Measurements from ENCODE around the gene MMADHC. TPM values are rescaled to one million over a fixed set of nuclear protein-coding genes. Genes with fewer than 3 reads are reported as not detected.
"Not testable (repeated sequence)": the region's sequence is repeated elsewhere in the genome, so short reads cannot be mapped to it uniquely, and the experiment has no call there.

MMADHC gene
- total RNA-seq, 3 donors from 2014 or later = 84.2 to 111 (median 109) TPM

DNA sequence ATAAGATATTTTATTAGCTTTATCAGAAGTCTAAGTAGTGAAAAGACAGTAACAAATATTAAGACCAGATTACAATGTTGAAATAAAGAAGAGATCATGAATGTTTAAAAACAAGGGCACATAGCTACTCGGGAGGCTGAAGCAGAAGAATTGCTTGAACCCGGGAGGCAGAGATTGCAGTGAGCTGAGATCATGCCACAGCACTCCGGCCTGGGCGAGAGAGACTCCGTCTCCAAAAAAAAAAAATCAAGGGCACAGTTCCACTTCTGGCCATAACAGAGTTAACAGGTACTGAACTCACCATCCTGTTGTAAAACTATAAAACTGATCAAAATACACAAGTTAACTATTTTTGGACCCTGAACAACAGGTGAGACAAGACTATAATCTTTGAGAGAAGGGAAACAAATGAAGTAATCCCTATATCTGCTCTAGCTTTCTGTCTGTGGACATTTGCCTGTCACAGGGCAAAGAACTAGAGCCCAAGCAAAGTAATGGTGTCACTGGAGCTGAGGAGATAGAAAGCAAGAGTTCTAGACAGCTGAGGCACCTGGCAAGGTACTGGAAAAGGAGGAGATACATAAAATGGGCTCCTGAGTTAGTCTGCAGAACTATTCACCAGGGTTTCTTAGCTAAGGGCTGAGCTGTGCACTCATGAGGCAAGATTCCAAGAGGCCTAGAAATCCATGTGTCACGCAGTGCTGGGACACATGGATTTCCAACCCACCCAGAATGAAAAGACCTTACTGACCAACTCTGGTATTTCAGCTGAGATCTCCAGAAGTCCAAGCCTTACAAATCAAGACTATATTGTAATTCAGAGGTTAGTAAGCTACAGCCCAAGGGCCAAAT is 15.2 kb downstream of the MMADHC start:
- TF ChIP-seq, protein P1, sequence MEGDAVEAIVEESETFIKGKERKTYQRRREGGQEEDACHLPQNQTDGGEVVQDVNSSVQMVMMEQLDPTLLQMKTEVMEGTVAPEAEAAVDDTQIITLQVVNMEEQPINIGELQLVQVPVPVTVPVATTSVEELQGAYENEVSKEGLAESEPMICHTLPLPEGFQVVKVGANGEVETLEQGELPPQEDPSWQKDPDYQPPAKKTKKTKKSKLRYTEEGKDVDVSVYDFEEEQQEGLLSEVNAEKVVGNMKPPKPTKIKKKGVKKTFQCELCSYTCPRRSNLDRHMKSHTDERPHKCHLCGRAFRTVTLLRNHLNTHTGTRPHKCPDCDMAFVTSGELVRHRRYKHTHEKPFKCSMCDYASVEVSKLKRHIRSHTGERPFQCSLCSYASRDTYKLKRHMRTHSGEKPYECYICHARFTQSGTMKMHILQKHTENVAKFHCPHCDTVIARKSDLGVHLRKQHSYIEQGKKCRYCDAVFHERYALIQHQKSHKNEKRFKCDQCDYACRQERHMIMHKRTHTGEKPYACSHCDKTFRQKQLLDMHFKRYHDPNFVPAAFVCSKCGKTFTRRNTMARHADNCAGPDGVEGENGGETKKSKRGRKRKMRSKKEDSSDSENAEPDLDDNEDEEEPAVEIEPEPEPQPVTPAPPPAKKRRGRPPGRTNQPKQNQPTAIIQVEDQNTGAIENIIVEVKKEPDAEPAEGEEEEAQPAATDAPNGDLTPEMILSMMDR (IDR thresholded peaks at IDR 0.05) = no peak
- TF ChIP-seq POLR2A (IDR thresholded peaks at IDR 0.05) = no peak
- TF ChIP-seq POLR2AphosphoS5 (IDR thresholded peaks at IDR 0.05) = no peak
- H3K27me3 ChIP-seq = no peaks in the 10 kb centered on the region
- H3K27ac ChIP-seq = no peak overlapping the region
- H3K9me3 ChIP-seq = no peaks in the 10 kb centered on the region
- H3K4me1 ChIP-seq = no peaks in the 10 kb centered on the region
- intact Hi-C loops (cut with DNase I; ENCODE audit: low total_unique reads) = no loop called here
- peaks cover 4% of the 10 kb centered on the region for H3K36me3 ChIP-seq
- DNase-seq (ENCODE audit: low spot score in 2 of 2) = no peak
- H3K4me3 ChIP-seq = no peak overlapping the region

GRCh38 chr2:149568138-149568537 is 19.4 kb downstream of the MMADHC start:
- Histone ChIP-seq H3K27me3 (no peaks in the 10 kb centered on the region), H3K36me3 (peaks cover 4% of the 10 kb centered on the region), H3K27ac (no peak overlapping the region), H3K4me1 (no peaks in the 10 kb centered on the region), H3K4me3 (no peak overlapping the region), H3K9me3 (no peaks in the 10 kb centered on the region)
- intact Hi-C loops (cut with DNase I; ENCODE audit: low total_unique reads) = no loop called here
- TF ChIP-seq POLR2AphosphoS5 (IDR thresholded peaks at IDR 0.05) (no peak), POLR2A (IDR thresholded peaks at IDR 0.05) (no peak)
- TF ChIP-seq, protein P1 (IDR thresholded peaks at IDR 0.05) = no peak
- no peak for DNase-seq (ENCODE audit: low spot score in 2 of 2)

DNA sequence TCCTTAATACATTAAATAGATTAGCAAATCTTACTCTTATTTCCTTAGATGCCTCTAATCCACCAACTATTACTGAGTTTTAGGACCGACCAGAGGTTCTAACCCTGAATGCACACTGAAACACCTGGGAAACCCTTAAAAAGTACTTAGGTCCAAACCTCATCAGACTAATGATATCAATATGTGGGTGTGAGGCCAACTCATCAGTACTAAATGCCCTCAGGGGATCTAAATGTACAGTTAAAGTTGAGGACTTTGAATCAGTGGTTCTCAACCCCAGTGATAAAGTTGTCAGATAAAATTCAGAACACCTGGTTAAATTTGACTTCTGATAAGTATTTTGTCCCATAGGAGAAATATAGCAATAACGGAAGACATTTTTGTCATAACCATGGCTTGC is 20.9 kb downstream of the MMADHC start:
- no peak overlapping the region for H3K4me3 ChIP-seq
- no peak for DNase-seq (ENCODE audit: low spot score in 2 of 2)
- no peaks in the 10 kb centered on the region for H3K27me3 ChIP-seq
- H3K4me1 ChIP-seq = no peaks in the 10 kb centered on the region
- H3K27ac ChIP-seq = no peak overlapping the region
- H3K36me3 ChIP-seq = no peaks in the 10 kb centered on the region
- no peaks in the 10 kb centered on the region for H3K9me3 ChIP-seq
- TF ChIP-seq, protein P1 (IDR thresholded peaks at IDR 0.05) = no peak
- TF ChIP-seq POLR2AphosphoS5 (IDR thresholded peaks at IDR 0.05) = no peak
- intact Hi-C loops (cut with DNase I; ENCODE audit: low total_unique reads) = no loop called here

GRCh38 chr2:149565625-149566024 is 21.9 kb downstream of the MMADHC start:
- H3K27me3 ChIP-seq; H3K9me3 ChIP-seq; H3K4me1 ChIP-seq; H3K4me3 ChIP-seq; intact Hi-C loops (cut with DNase I; ENCODE audit: low total_unique reads); DNase-seq (ENCODE audit: low spot score in 2 of 2); H3K36me3 ChIP-seq; H3K27ac ChIP-seq: not testable (repeated sequence)

GRCh38 chr2:149564983-149565382 is 22.6 kb downstream of the MMADHC start:
- Histone ChIP-seq H3K9me3 (no peaks in the 10 kb centered on the region), H3K36me3 (no peaks in the 10 kb centered on the region), H3K27me3 (no peaks in the 10 kb centered on the region), H3K4me3 (no peak overlapping the region), H3K4me1 (no peaks in the 10 kb centered on the region), H3K27ac (no peak overlapping the region)
- intact Hi-C loops (cut with DNase I; ENCODE audit: low total_unique reads) = loop anchor here (5.0 kb wide), 1 partner anchor 538 kb away; no protein-coding TSS in a partner anchor
- TF ChIP-seq, protein P1 (IDR thresholded peaks at IDR 0.05) = no peak
- TF ChIP-seq POLR2A (IDR thresholded peaks at IDR 0.05) = no peak
- TF ChIP-seq POLR2AphosphoS5 (IDR thresholded peaks at IDR 0.05) = no peak
- no peak for DNase-seq (ENCODE audit: low spot score in 2 of 2)
